WTC11 (cell line): Measurements from ENCODE around the gene RMRP. TPM values are rescaled to one million over a fixed set of nuclear protein-coding genes. Genes with fewer than 3 reads are reported as not detected.

Experiments
- ATAC-seq: fragments of 200-7000 bp; cut with Tn5 transposase; 2 replicates; pipeline ENCODE4 v1.10.0; 2021; ENCODE audit warnings: mild to moderate bottlenecking, moderate library complexity
- CTCF ChIA-PET: fragments of 300-600 bp; sonication (Branson Sonifier 250); formaldehyde crosslinking; loops from one replicate; lab custom pipeline; 2021; ENCODE audit warnings: antibody characterized with exemption; lab: Charles Lee
- POLR2A ChIA-PET: fragments of 350-600 bp; sonication (Branson Sonifier 250); formaldehyde crosslinking; loops from one replicate; lab custom pipeline; 2021; ENCODE audit warnings: antibody characterized with exemption; lab: Charles Lee
- DNase-seq: peaks from one replicate; pipeline ENCODE4 v3.0.0; 2021; ENCODE audit warnings: low spot score
- H3K27ac Mint-ChIP-seq: 2 replicates; pipeline ENCODE4 v1.8.0; 2021; ENCODE audit warnings: mixed read lengths
- H3K27me3 Mint-ChIP-seq: 2 replicates; pipeline ENCODE4 v1.8.0; 2021; ENCODE audit warnings: low read depth, mild to moderate bottlenecking, moderate library complexity, mixed read lengths
- H3K36me3 Mint-ChIP-seq: 2 replicates; pipeline ENCODE4 v1.8.0; 2021; ENCODE audit warnings: mixed read lengths
- H3K4me1 Mint-ChIP-seq: 2 replicates; pipeline ENCODE4 v1.8.0; 2022; ENCODE audit warnings: mixed read lengths
- H3K4me3 Mint-ChIP-seq: 2 replicates; pipeline ENCODE4 v1.8.0; 2021; ENCODE audit warnings: mild to moderate bottlenecking, moderate library complexity, mixed read lengths
- H3K9me3 Mint-ChIP-seq: 2 replicates; pipeline ENCODE4 v1.8.0; 2021; ENCODE audit warnings: mixed read lengths
- ATF6 ChIP-seq: sonication (generic); formaldehyde crosslinking; IDR thresholded peaks from 2 replicates; pipeline ENCODE4 v1.8.1; 2023; ENCODE audit warnings: mild to moderate bottlenecking, missing genetic modification reagents
- CBFB ChIP-seq: sonication (generic); formaldehyde crosslinking; IDR thresholded peaks from 2 replicates; pipeline ENCODE4 v1.8.1; 2022; ENCODE audit warnings: mild to moderate bottlenecking, low read depth, missing genetic modification reagents
- E2F1 ChIP-seq: sonication (generic); formaldehyde crosslinking; IDR thresholded peaks from 2 replicates; pipeline ENCODE4 v1.8.0; 2022; ENCODE audit warnings: mild to moderate bottlenecking, missing genetic modification reagents
- E2F5 ChIP-seq: sonication (generic); formaldehyde crosslinking; IDR thresholded peaks from 2 replicates; pipeline ENCODE4 v1.8.1; 2022; ENCODE audit warnings: mild to moderate bottlenecking, moderate library complexity, missing genetic modification reagents
- FOXJ3 ChIP-seq: sonication (generic); formaldehyde crosslinking; IDR thresholded peaks from 2 replicates; pipeline ENCODE4 v1.9.0; 2021; ENCODE audit warnings: missing genetic modification reagents, mild to moderate bottlenecking, borderline replicate concordance
- FOXK1 ChIP-seq: sonication (generic); formaldehyde crosslinking; IDR thresholded peaks from 2 replicates; pipeline ENCODE4 v1.8.0; 2022; ENCODE audit warnings: mild to moderate bottlenecking, moderate library complexity, missing genetic modification reagents
- FOXP1 ChIP-seq: sonication (generic); formaldehyde crosslinking; IDR thresholded peaks from 2 replicates; pipeline ENCODE4 v1.8.0; 2022; ENCODE audit warnings: missing genetic modification reagents, mild to moderate bottlenecking, moderate library complexity, borderline replicate concordance
- HMGXB4 ChIP-seq: sonication (generic); formaldehyde crosslinking; IDR thresholded peaks from 2 replicates; pipeline ENCODE4 v1.8.1; 2023; ENCODE audit warnings: mild to moderate bottlenecking, moderate library complexity, missing genetic modification reagents
- IRF1 ChIP-seq: sonication (generic); formaldehyde crosslinking; IDR thresholded peaks from 2 replicates; pipeline ENCODE4 v1.8.0; 2023; ENCODE audit warnings: missing genetic modification reagents
- JAZF1 ChIP-seq: fragments of 250-450 bp; sonication (Bioruptor Pico); IDR thresholded peaks from 2 replicates; pipeline ENCODE4 v1.9.0; 2021; ENCODE audit warnings: moderate library complexity, mild to moderate bottlenecking, inconsistent platforms
- NFATC4 ChIP-seq: fragments of 250-450 bp; sonication (Bioruptor Pico); IDR thresholded peaks from 2 replicates; pipeline ENCODE4 v1.9.0; 2021; ENCODE audit warnings: mild to moderate bottlenecking
- NR1H2 ChIP-seq: sonication (generic); formaldehyde crosslinking; IDR thresholded peaks from 2 replicates; pipeline ENCODE4 v1.9.0; 2021; ENCODE audit warnings: mild to moderate bottlenecking, moderate library complexity, missing genetic modification reagents
- OVOL2 ChIP-seq: fragments of 250-450 bp; sonication (Bioruptor Pico); IDR thresholded peaks from 2 replicates; pipeline ENCODE4 v1.9.0; 2021; ENCODE audit warnings: mild to moderate bottlenecking, borderline replicate concordance
- SOX15 ChIP-seq: fragments of 250-450 bp; sonication (Bioruptor Pico); IDR thresholded peaks from 2 replicates; pipeline ENCODE4 v1.9.0; 2021; ENCODE audit warnings: mild to moderate bottlenecking
- TCF7 ChIP-seq: sonication (generic); formaldehyde crosslinking; IDR thresholded peaks from 2 replicates; pipeline ENCODE4 v1.8.0; 2022; ENCODE audit warnings: mild to moderate bottlenecking, low read depth, missing genetic modification reagents, moderate library complexity
- ZBTB43 ChIP-seq: sonication (generic); formaldehyde crosslinking; IDR thresholded peaks from 2 replicates; pipeline ENCODE4 v1.8.1; 2023; ENCODE audit warnings: mild to moderate bottlenecking, missing genetic modification reagents
- ZNF121 ChIP-seq: sonication (generic); formaldehyde crosslinking; IDR thresholded peaks from 2 replicates; pipeline ENCODE4 v1.8.0; 2023; ENCODE audit warnings: missing genetic modification reagents
- ZNF138 ChIP-seq: sonication (generic); formaldehyde crosslinking; conservative IDR thresholded peaks from 2 replicates; pipeline ENCODE4 v1.8.1; 2022; ENCODE audit warnings: mild to moderate bottlenecking, moderate library complexity, missing genetic modification reagents
- ZSCAN18 ChIP-seq: fragments of 250-450 bp; sonication (Bioruptor Pico); IDR thresholded peaks from 2 replicates; pipeline ENCODE4 v2.1.2; 2022; ENCODE audit warnings: mild to moderate bottlenecking, moderate library complexity
- total RNA-seq: library from RNA; stranded (reverse); gene quantifications from 3 replicates; pipeline ENCODE4 v1.2.3, GENCODE V29; 2021
- TF ChIP-seq, protein P1 (sequence below): fragments of 250-450 bp; sonication (Bioruptor Pico); IDR thresholded peaks from 2 replicates; pipeline ENCODE4 v1.8.0; 2021; ENCODE audit warnings: mild to moderate bottlenecking
- TF ChIP-seq, protein P2 (sequence below): sonication (generic); formaldehyde crosslinking; conservative IDR thresholded peaks from 2 replicates; pipeline ENCODE4 v1.8.1; 2022; ENCODE audit warnings: mild to moderate bottlenecking, missing genetic modification reagents
- TF ChIP-seq, protein P3 (sequence below): fragments of 200-600 bp; IDR thresholded peaks from 2 replicates; pipeline ENCODE4 v1.8.0; 2022; ENCODE audit warnings: antibody characterized with exemption

The RMRP gene
- total RNA-seq, 1 experiment from 2014 or later: 25,958 TPM

DNA sequence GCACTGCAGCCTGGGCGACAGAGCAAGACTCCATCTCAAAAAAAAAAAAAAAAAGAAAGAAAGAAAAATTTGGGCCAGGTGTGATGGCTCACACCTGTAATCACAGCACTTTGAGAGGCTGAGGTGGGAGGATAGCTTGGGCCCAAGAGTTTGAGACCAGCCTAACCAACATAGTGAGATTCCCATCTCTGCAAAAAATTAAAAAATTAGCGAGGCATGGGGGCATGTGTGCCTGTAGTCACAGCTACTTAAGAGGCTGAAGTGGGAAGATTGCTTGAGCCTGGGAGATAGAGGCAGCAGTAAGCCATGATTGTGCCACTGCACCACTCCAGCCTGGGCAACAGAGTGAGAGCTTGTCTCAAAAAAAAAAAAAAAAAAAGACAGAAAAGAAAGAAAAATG is 4.2 kb downstream of the RMRP start (continued):
- TF ChIP-seq HMGXB4 (CRISPR knock-in tag): no peak
- TF ChIP-seq, protein P1, sequence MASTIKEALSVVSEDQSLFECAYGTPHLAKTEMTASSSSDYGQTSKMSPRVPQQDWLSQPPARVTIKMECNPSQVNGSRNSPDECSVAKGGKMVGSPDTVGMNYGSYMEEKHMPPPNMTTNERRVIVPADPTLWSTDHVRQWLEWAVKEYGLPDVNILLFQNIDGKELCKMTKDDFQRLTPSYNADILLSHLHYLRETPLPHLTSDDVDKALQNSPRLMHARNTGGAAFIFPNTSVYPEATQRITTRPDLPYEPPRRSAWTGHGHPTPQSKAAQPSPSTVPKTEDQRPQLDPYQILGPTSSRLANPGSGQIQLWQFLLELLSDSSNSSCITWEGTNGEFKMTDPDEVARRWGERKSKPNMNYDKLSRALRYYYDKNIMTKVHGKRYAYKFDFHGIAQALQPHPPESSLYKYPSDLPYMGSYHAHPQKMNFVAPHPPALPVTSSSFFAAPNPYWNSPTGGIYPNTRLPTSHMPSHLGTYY (CRISPR knock-in tag): no peak
- no peak for TF ChIP-seq TCF7 (CRISPR knock-in tag)
- TF ChIP-seq ZNF121 (CRISPR knock-in tag): no peak
- no peak for TF ChIP-seq FOXK1
- TF ChIP-seq JAZF1 (CRISPR knock-in tag): no peak
- TF ChIP-seq IRF1: no peak
- no peak for TF ChIP-seq E2F1 (CRISPR knock-in tag)
- TF ChIP-seq ZSCAN18 (CRISPR knock-in tag): no peak
- no peak for TF ChIP-seq SOX15 (CRISPR knock-in tag)
- TF ChIP-seq, all 79 proteins: peak for 0

- no peak overlapping the region for H3K27ac Mint-ChIP-seq
- DNase-seq (no peak), ATAC-seq (no peak)
- H3K9me3 Mint-ChIP-seq: no peaks in the 10 kb centered on the region
- no peaks in the 10 kb centered on the region for H3K36me3 Mint-ChIP-seq
- peaks cover 46% of the 10 kb centered on the region for H3K4me1 Mint-ChIP-seq
- ChIA-PET POLR2A (no interaction called here), CTCF (interaction anchor here (0.6 to 1.0 kb wide), 2 partner anchors 12 to 42 kb away, joined by 3 to 6 read pairs; partner anchors contain the start of gene ARHGEF39)
- no peak overlapping the region for H3K4me3 Mint-ChIP-seq
- peaks cover 29% of the 10 kb centered on the region for H3K27me3 Mint-ChIP-seq
- TF ChIP-seq CBFB (CRISPR knock-in tag): no peak
- TF ChIP-seq ZNF138 (CRISPR knock-in tag): no peak
- TF ChIP-seq, protein P2, sequence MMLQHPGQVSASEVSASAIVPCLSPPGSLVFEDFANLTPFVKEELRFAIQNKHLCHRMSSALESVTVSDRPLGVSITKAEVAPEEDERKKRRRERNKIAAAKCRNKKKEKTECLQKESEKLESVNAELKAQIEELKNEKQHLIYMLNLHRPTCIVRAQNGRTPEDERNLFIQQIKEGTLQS (CRISPR knock-in tag): no peak
- TF ChIP-seq E2F5 (CRISPR knock-in tag): no peak
- no peak for TF ChIP-seq ZBTB43
- TF ChIP-seq NR1H2: no peak
- no peak for TF ChIP-seq FOXP1 (CRISPR knock-in tag)
- no peak for TF ChIP-seq NFATC4 (CRISPR knock-in tag)
- TF ChIP-seq, protein P3, sequence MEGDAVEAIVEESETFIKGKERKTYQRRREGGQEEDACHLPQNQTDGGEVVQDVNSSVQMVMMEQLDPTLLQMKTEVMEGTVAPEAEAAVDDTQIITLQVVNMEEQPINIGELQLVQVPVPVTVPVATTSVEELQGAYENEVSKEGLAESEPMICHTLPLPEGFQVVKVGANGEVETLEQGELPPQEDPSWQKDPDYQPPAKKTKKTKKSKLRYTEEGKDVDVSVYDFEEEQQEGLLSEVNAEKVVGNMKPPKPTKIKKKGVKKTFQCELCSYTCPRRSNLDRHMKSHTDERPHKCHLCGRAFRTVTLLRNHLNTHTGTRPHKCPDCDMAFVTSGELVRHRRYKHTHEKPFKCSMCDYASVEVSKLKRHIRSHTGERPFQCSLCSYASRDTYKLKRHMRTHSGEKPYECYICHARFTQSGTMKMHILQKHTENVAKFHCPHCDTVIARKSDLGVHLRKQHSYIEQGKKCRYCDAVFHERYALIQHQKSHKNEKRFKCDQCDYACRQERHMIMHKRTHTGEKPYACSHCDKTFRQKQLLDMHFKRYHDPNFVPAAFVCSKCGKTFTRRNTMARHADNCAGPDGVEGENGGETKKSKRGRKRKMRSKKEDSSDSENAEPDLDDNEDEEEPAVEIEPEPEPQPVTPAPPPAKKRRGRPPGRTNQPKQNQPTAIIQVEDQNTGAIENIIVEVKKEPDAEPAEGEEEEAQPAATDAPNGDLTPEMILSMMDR: no peak
- TF ChIP-seq FOXJ3: no peak
- TF ChIP-seq OVOL2: no peak
- no peak for TF ChIP-seq ATF6
Measured at GRCh38 chr9:35652829-35653209, 5.0 kb downstream of the RMRP start.
